Measurements from ENCODE around the gene SCN1B.

Gene SCN1B

DNA sequence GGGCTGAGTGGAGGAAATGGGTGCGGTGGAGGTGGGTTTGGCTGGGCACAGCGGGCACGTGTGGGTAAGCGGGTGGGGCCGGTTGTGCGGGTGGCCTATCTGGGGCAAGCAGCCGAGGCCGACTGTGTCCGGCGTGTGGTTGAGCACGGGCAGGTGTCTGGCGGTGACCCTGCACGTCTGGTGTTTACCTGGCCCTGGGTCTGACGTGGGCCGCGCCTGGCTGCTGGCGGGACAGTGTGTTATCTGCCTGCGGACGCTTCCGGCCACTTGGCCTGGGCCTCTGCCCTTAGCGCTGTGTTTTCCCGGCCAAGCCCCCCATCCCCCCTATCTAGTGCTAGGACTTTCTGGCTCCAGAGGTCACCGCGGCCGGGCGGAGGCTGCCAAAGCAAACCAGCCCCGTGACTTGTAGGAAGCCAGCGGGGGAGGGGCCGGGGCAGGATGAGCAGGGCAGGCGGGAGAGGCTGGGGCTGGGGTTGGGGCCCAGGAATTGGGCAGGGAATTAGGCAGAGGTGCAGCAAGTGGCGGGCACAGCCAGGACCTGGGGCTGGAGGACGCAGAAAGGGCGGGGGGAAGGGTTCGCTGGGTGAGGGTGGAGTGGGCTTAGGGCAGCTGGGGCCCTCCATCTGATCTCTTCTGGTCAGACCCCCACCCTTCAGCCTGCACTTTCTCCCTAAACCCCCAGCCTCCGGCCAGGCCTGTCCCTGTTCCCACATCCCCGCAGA lies 10.7 kb downstream of the SCN1B start:
- Histone ChIP-seq H3K9me3 (no peaks in the 10 kb centered on the region), H3K36me3 (no peaks in the 10 kb centered on the region), H3K4me3 (ENCODE audit: low read depth in 1 of 2, low read length in 1 of 2) (peak overlapping the region; percentile 38 to 44), H3K4me1 (ENCODE audit: control insufficient read depth in 1 of 2, insufficient read depth in 1 of 2, low read depth in 1 of 2, low read length in 1 of 2) (peaks cover 15 to 18% of the 10 kb centered on the region in 2 experiments), H3K27me3 (peaks cover 89% of the 10 kb centered on the region), H3K27ac (no peak overlapping the region)
- TF ChIP-seq, protein P1, sequence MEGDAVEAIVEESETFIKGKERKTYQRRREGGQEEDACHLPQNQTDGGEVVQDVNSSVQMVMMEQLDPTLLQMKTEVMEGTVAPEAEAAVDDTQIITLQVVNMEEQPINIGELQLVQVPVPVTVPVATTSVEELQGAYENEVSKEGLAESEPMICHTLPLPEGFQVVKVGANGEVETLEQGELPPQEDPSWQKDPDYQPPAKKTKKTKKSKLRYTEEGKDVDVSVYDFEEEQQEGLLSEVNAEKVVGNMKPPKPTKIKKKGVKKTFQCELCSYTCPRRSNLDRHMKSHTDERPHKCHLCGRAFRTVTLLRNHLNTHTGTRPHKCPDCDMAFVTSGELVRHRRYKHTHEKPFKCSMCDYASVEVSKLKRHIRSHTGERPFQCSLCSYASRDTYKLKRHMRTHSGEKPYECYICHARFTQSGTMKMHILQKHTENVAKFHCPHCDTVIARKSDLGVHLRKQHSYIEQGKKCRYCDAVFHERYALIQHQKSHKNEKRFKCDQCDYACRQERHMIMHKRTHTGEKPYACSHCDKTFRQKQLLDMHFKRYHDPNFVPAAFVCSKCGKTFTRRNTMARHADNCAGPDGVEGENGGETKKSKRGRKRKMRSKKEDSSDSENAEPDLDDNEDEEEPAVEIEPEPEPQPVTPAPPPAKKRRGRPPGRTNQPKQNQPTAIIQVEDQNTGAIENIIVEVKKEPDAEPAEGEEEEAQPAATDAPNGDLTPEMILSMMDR (IDR thresholded peaks at IDR 0.05): no peak

DNA sequence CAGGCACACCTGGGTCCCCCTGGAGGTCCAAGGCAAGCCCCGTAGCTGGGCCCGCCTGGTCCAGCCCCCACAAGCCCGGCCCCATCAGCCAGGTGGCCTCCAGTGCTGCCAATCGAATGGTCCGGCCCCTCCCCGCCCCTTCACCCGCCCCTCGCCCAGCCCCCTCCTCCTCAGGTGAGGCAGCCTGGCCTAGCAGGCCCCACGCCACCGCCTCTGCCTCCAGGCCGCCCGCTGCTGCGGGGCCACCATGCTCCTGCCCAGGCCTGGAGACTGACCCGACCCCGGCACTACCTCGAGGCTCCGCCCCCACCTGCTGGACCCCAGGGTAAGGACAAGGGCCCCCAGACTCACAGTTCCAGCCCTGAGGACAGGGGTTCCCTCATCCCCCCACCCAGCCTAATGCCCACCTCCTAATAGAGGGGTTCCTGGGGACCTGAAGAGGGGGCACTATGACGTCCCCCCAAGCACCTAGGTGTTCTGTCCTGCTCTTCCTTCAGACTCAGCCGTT lies 11.3 kb downstream of the SCN1B start, which contains the start of gene HPN:
HPN (plus strand) TSS at position 174 of the 508 bp plus-strand sequence. CDS start 786 bp downstream, outside the sequence.
- Histone ChIP-seq H3K4me3 (ENCODE audit: low read depth in 1 of 2, low read length in 1 of 2) (peak within 1 kb of the TSS; percentile 38 to 44), H3K9me3 (no peaks in the 10 kb centered on the region), H3K27me3 (peaks cover 89% of the 10 kb centered on the region), H3K27ac (no peak within 1 kb of the TSS), H3K36me3 (no peaks in the 10 kb centered on the region), H3K4me1 (ENCODE audit: control insufficient read depth in 1 of 2, insufficient read depth in 1 of 2, low read depth in 1 of 2, low read length in 1 of 2) (peaks cover 15 to 18% of the 10 kb centered on the region in 2 experiments)
- TF ChIP-seq, protein P1 (IDR thresholded peaks at IDR 0.05): no peak

DNA sequence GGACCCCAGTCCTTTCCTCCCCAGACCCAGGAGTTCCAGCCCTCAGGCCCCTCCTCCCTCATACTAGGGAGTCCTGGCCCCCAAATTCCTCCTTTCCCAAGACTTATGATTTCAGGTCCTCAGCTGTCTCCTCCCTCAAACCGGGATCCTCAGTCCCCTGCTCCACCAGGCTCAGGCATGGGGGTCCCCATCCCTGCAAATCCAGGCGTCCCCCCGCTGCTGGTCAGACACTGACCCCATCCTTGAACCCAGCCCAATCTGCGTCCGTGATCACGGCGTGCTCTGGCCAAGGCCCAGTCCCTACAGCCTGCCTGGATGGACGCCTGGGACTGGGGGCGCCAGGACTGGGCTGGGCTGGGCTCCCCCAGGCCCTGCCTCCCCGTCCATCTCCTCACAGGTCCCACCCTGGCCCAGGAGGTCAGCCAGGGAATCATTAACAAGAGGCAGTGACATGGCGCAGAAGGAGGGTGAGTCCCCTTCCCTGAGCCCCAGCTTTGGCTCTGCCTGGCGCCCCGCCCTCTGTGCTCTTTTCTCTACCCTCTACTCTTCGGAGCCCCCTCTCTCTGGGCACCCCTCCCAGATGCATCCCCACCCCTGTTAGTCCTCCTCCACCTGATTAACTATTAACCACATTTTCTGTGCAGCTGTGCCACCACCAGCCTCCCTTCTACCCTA lies 11.9 kb downstream of the SCN1B start:
- Histone ChIP-seq H3K36me3 (no peaks in the 10 kb centered on the region), H3K27ac (no peak overlapping the region), H3K27me3 (peaks cover 84% of the 10 kb centered on the region), H3K4me1 (ENCODE audit: control insufficient read depth in 1 of 2, insufficient read depth in 1 of 2, low read depth in 1 of 2, low read length in 1 of 2) (peaks cover 15 to 18% of the 10 kb centered on the region in 2 experiments), H3K4me3 (ENCODE audit: low read depth in 1 of 2, low read length in 1 of 2) (no peak overlapping the region), H3K9me3 (no peaks in the 10 kb centered on the region)
- TF ChIP-seq, protein P1 (IDR thresholded peaks at IDR 0.05): no peak

DNA sequence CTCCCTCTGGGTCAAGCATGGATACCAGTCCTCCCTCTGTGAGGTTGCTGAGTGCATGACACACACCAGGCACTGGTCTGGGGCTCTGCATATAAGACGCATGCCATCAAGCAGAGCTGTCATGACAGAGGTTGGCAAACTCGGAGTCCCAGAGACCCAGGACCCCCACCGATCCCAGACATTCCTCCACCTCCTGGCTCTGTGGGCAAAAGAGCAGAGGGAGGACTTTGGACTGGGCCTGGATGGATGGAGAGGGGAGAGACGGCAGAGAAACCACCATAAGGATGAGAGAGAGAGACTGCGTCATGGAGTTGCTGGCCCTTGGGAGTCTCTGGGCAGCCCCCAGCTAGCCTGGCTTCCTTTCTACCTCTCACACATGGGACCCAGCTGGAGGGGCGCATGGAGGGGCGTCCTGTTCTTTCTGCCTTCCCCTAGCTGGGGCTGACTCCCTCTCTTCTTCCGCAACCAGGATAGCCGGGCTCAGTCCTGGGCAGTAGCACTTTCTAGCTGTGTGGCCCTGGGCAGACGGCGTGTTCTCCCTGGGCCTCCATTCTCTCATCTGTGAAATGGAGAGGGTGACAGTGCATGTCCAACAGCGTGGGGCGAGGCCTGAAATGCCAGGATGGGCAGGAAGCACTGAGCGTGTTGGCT lies 12.8 kb downstream of the SCN1B start:
- H3K27ac ChIP-seq: no peak overlapping the region
- peaks cover 75% of the 10 kb centered on the region for H3K27me3 ChIP-seq
- TF ChIP-seq, protein P1 (IDR thresholded peaks at IDR 0.05): no peak
- H3K36me3 ChIP-seq: no peaks in the 10 kb centered on the region
- H3K4me1 ChIP-seq (ENCODE audit: control insufficient read depth in 1 of 2, insufficient read depth in 1 of 2, low read depth in 1 of 2, low read length in 1 of 2): peaks cover 15 to 18% of the 10 kb centered on the region in 2 experiments
- H3K9me3 ChIP-seq: no peaks in the 10 kb centered on the region
- H3K4me3 ChIP-seq (ENCODE audit: low read depth in 1 of 2, low read length in 1 of 2): no peak overlapping the region

DNA sequence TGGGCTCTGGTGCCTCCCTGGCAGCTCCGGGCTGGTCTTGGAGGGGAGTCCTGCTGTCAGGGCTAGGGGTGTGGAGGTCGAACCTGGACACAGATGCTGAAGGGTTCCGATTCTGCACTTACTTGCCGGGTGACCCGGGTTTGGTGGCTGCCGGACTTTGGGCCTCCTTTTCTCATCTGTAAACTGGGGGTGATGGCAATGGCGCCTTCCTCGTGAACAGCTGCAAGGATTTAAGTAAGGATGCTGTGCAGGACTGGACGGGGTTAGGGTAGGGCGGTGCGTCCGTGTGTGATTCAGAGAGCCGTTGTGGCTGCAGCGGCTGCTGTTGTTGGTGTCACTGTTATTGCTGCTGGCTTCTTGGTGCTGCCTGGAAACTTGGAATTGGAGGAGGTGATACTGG lies 13.6 kb downstream of the SCN1B start:
- H3K27me3 ChIP-seq: peaks cover 67% of the 10 kb centered on the region
- H3K27ac ChIP-seq: no peak overlapping the region
- H3K4me3 ChIP-seq (ENCODE audit: low read depth in 1 of 2, low read length in 1 of 2): no peak overlapping the region
- no peaks in the 10 kb centered on the region for H3K36me3 ChIP-seq
- peaks cover 15 to 18% of the 10 kb centered on the region in 2 experiments for H3K4me1 ChIP-seq (ENCODE audit: control insufficient read depth in 1 of 2, insufficient read depth in 1 of 2, low read depth in 1 of 2, low read length in 1 of 2)
- no peaks in the 10 kb centered on the region for H3K9me3 ChIP-seq
- TF ChIP-seq, protein P1 (IDR thresholded peaks at IDR 0.05): no peak

All from neutrophil (primary cell).